Measurements from ENCODE around the gene LY6G5C. TPM values are rescaled to one million over a fixed set of nuclear protein-coding genes. Genes with fewer than 3 reads are reported as not detected.

The LY6G5C gene
- total and polyA plus RNA-seq, 2 of the 13 experiments (the other 11 are each of a cell fraction or from before 2014, with no cell fraction given), result 0.33 to 0.55 TPM

DNA sequence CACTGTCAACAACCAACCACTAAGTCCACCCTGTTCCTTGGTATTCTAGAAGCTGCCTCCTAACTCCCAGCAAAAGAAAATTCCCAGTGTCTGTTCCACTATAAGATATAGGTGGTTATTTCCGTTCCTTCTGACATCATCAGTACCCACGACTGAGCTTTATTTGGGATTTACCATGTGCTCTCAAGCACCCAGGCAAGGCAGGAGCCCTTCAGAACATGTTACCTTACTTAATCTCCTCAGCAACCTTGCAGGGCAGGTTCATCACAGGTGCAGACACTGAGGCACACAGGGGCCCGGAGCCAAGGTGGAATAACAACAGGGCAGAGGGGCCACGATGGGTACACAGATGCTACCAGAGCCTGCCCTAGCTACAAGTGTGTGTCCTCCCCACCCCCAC is 11.5 kb upstream of the LY6G5C start (continued):
- TF ChIP-seq MYC (CRISPR knock-in tag; IDR thresholded peaks at IDR 0.05; ENCODE audit: borderline replicate concordance) (no peak), NFYB (CRISPR knock-in tag; IDR thresholded peaks at IDR 0.05) (no peak), MED13 (CRISPR knock-in tag; IDR thresholded peaks at IDR 0.05) (no peak), NKX3-1 (CRISPR knock-in tag; IDR thresholded peaks at IDR 0.05) (no peak), HNRNPL (IDR thresholded peaks at IDR 0.05; ENCODE audit: low read depth, low read length) (no peak)

- intact Hi-C loops (cut with micrococcal nuclease; ENCODE audit: unreplicated experiment), result no loop called here
- Histone ChIP-seq H3K27ac (ENCODE audit: extremely low read length, insufficient read depth, low read length) (no peak overlapping the region), H3K9me3 (ENCODE audit: low read length) (no peaks in the 10 kb centered on the region), H3K79me2 (ENCODE audit: insufficient read depth, low read length) (no peaks in the 10 kb centered on the region), H2AFZ (ENCODE audit: low read length) (no peak overlapping the region), H3K4me3 (replicated peaks in 1 of 3; ENCODE audit: insufficient read depth in 1 of 3, low read depth in 2 of 3, low read length in 3 of 3) (no peak overlapping the region), H3K4me2 (ENCODE audit: low read depth, low read length) (no peak overlapping the region), H3K4me1 (ENCODE audit: insufficient read depth, low read length) (peaks cover 12% of the 10 kb centered on the region; the same call in 1 of the 2 replicates), H4K20me1 (ENCODE audit: insufficient read depth, low read length) (no peaks in the 10 kb centered on the region), H3K36me3 (replicated peaks in 1 of 2; ENCODE audit: control insufficient read depth in 1 of 2, insufficient read depth in 2 of 2, low read length in 2 of 2) (peaks cover 58 to 77% of the 10 kb centered on the region in 2 experiments), H3K27me3 (ENCODE audit: control insufficient read depth in 1 of 2, insufficient read depth in 2 of 2, low read length in 2 of 2) (no peaks in the 10 kb centered on the region), H3K9ac (ENCODE audit: insufficient read depth, low read depth, low read length) (no peak overlapping the region)
- in situ Hi-C loops (cut with HindIII; ENCODE audit: extremely low pct_ligation_motif_present, low pct_unique_long_range_greater_than_20kb), result no loop called here
- 98% methylated on average over 12 of the region's 12 CpGs for WGBS (ENCODE audit: low lambda C conversion rate)
- DNase-seq (ENCODE audit: low spot score) (no peak), ATAC-seq (no peak), FAIRE-seq (no peak)
- TF ChIP-seq ZNF558 (CRISPR knock-in tag; IDR thresholded peaks at IDR 0.05; ENCODE audit: borderline replicate concordance), result no peak
- CTCF ChIA-PET (ENCODE audit: low intra/inter-chr PET ratio, low total read pairs), result no interaction called here
- POLR2A ChIA-PET, result interaction anchor here (1.4 to 4.9 kb wide), 2 partner anchors 11 to 75 kb away, joined by 4 to 22 read pairs; partner anchors contain the start of gene ABHD16A
- BruUV-seq (replicated peaks), result no TSS peak
Measured at GRCh38 chr6:31691564-31692108, 10.8 kb upstream of the LY6G5C start.

- Histone ChIP-seq H2AFZ (ENCODE audit: low read length) (no peak overlapping the region), H3K27me3 (ENCODE audit: control insufficient read depth in 1 of 2, insufficient read depth in 2 of 2, low read length in 2 of 2) (no peaks in the 10 kb centered on the region), H3K4me1 (ENCODE audit: insufficient read depth, low read length) (peaks cover 12% of the 10 kb centered on the region; the same call in 1 of the 2 replicates), H3K79me2 (ENCODE audit: insufficient read depth, low read length) (no peaks in the 10 kb centered on the region), H3K4me2 (ENCODE audit: low read depth, low read length) (no peak overlapping the region), H3K9ac (ENCODE audit: insufficient read depth, low read depth, low read length) (no peak overlapping the region), H3K27ac (ENCODE audit: extremely low read length, insufficient read depth, low read length) (no peak overlapping the region), H4K20me1 (ENCODE audit: insufficient read depth, low read length) (no peaks in the 10 kb centered on the region), H3K9me3 (ENCODE audit: low read length) (no peaks in the 10 kb centered on the region), H3K36me3 (replicated peaks in 1 of 2; ENCODE audit: control insufficient read depth in 1 of 2, insufficient read depth in 2 of 2, low read length in 2 of 2) (peaks cover 62 to 75% of the 10 kb centered on the region in 2 experiments), H3K4me3 (replicated peaks in 1 of 3; ENCODE audit: insufficient read depth in 1 of 3, low read depth in 2 of 3, low read length in 3 of 3) (no peak overlapping the region)
- ATAC-seq (no peak), FAIRE-seq (no peak), DNase-seq (ENCODE audit: low spot score) (no peak)
- POLR2A ChIA-PET, result interaction anchor here (1.2 to 4.9 kb wide), 3 partner anchors 11 to 76 kb away, joined by 4 to 22 read pairs (median 4); partner anchors contain the start of gene ABHD16A
- in situ Hi-C loops (cut with HindIII; ENCODE audit: extremely low pct_ligation_motif_present, low pct_unique_long_range_greater_than_20kb) (no loop called here), intact Hi-C loops (cut with micrococcal nuclease; ENCODE audit: unreplicated experiment) (no loop called here)
- no TSS peak for BruUV-seq (replicated peaks)
- no peak for TF ChIP-seq AKAP8 (CRISPR knock-in tag; IDR thresholded peaks at IDR 0.05)
- TF ChIP-seq CBX2 (IDR thresholded peaks at IDR 0.05; ENCODE audit: low read depth, low read length), result no peak
- no peak for TF ChIP-seq CBX2 (CRISPR knock-in tag; IDR thresholded peaks at IDR 0.05; ENCODE audit: low read depth)
- WGBS (ENCODE audit: low lambda C conversion rate), result over 99% methylated on average over 6 of the region's 6 CpGs
- CTCF ChIA-PET (ENCODE audit: low intra/inter-chr PET ratio, low total read pairs), result interaction anchor here (0.5 kb wide), 1 partner anchor 10 kb away, joined by 3 read pairs; the partner anchor contains the start of gene LY6G5C
Measured at GRCh38 chr6:31691078-31691463, 10.2 kb upstream of the LY6G5C start.
